ENCODE measurements around the gene ATP6V1D.

DNA sequence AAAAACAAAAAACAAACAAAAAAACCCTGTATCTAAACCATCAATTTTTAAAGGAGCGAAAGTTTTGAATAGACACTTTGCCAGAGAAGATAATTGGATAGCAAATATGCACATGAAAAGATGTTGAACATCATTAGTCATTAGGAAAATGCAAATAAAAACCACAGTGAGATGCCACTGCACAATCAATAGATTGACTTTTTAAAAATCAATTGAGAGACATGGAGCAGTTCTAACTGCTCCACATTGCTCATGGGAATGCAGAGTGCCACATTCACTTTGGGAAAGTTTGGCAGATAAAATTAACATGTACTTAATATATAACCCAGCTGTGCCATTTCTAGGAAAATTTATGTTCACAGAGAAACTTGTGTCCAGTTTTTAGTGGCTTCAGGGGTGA is 13.2 kb upstream of the ATP6V1D start:
- TF ChIP-seq, protein P1, sequence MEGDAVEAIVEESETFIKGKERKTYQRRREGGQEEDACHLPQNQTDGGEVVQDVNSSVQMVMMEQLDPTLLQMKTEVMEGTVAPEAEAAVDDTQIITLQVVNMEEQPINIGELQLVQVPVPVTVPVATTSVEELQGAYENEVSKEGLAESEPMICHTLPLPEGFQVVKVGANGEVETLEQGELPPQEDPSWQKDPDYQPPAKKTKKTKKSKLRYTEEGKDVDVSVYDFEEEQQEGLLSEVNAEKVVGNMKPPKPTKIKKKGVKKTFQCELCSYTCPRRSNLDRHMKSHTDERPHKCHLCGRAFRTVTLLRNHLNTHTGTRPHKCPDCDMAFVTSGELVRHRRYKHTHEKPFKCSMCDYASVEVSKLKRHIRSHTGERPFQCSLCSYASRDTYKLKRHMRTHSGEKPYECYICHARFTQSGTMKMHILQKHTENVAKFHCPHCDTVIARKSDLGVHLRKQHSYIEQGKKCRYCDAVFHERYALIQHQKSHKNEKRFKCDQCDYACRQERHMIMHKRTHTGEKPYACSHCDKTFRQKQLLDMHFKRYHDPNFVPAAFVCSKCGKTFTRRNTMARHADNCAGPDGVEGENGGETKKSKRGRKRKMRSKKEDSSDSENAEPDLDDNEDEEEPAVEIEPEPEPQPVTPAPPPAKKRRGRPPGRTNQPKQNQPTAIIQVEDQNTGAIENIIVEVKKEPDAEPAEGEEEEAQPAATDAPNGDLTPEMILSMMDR (IDR thresholded peaks at IDR 0.05; ENCODE audit: borderline replicate concordance, extremely low read depth, low read length, poor library complexity, severe bottlenecking), result no peak
- no peak for TF ChIP-seq EZH2 (IDR thresholded peaks at IDR 0.05; ENCODE audit: borderline replicate concordance, low read depth, low read length, severe bottlenecking)
